Heart right ventricle (tissue), 16 donors: ENCODE data around the gene TYK2. TPM values are rescaled to one million over a fixed set of nuclear protein-coding genes. Genes with fewer than 3 reads are reported as not detected.

Experiments
- ATAC-seq, 8 donors: fragments of 200-7000 bp; cut with Tn5 transposase; one replicate each; pipeline ENCODE4 v1.9.1; 2020; ENCODE audit warnings: mild to moderate bottlenecking in 8 of 8, moderate library complexity in 8 of 8, moderate number of reproducible peaks in 1 of 8
- DNase-seq, 2 donors: peaks; one replicate each; pipeline ENCODE4 v3.0.0-alpha.2; 2020
- H3K27ac ChIP-seq, 10 donors: fragments of 200-600 bp; sonication (generic) in 2 of 10; one replicate each; pipeline versions ENCODE4 v1.5.0 to v1.8.0; 2020 to 2022; ENCODE audit warnings: mild to moderate bottlenecking in 3 of 10
- H3K27me3 ChIP-seq, 7 donors: fragments of 200-600 bp; one replicate each; pipeline ENCODE4 v1.8.0; 2021 to 2022; ENCODE audit warnings: mild to moderate bottlenecking in 2 of 7
- H3K36me3 ChIP-seq, 9 donors: fragments of 200-600 bp; sonication (generic) in 1 of 9; one replicate each; pipeline versions ENCODE4 v1.5.0 to v1.8.0; 2020 to 2022; ENCODE audit warnings: mild to moderate bottlenecking in 2 of 9
- H3K4me1 ChIP-seq, 9 donors: fragments of 200-600 bp; sonication (generic) in 1 of 9; one replicate each; pipeline versions ENCODE4 v1.5.0 to v1.8.0; 2020 to 2022; ENCODE audit warnings: mild to moderate bottlenecking in 4 of 9
- H3K4me3 ChIP-seq, 10 donors: fragments of 200-600 bp; sonication (generic) in 2 of 10; one replicate each; pipeline versions ENCODE4 v1.5.0 to v1.8.0; 2020 to 2022; ENCODE audit warnings: mild to moderate bottlenecking in 7 of 10, moderate library complexity in 2 of 10
- H3K9me3 ChIP-seq, 11 donors: fragments of 200-600 bp in 10 of 11; sonication (generic) in 2 of 11; one replicate each; pipeline versions ENCODE4 v1.5.0 to v1.8.0; 2013 to 2022; ENCODE audit warnings: mild to moderate bottlenecking in 2 of 11, control low read depth in 1 of 11, moderate library complexity in 1 of 11
- WGBS, 2 donors: extraction: QIAGEN DNeasy Blood & Tissue Kit; methylation state at CpG; one replicate each; pipeline ENCODE4 v1.1.7; 2013; ENCODE audit warnings: inconsistent platforms in 1 of 2; 5-methylcytosine and 5-hydroxymethylcytosine counted together
- intact Hi-C, 10 donors: fragments of 100-400 bp; cut with DNase I; formaldehyde crosslinking; loops; one replicate each; pipeline versions ENCODE4 v1.11.1 to v1.14.2; 2022
- polyA plus RNA-seq, 2 donors: library from polyadenylated mRNA; stranded (reverse); fragments of 200-250 nt; gene quantifications; one replicate each; pipeline ENCODE4 v1.2.3, GENCODE V29; 2013
- total RNA-seq, 10 donors: library from RNA; stranded (reverse); fragmentation: NEBNext Ultra II Directional in 3 of 10; extraction: Animal tissue kit (Norgen Biotek cat#: 25700) in 3 of 10; gene quantifications; one replicate each; pipeline versions ENCODE4 v1.2.1 to v1.2.4, GENCODE V29; 2021 to 2023
- TF ChIP-seq, protein P1 (sequence below), 9 donors: fragments of 200-600 bp; sonication (generic) in 2 of 9; IDR thresholded peaks; one replicate each; pipeline versions ENCODE4 v1.5.0 to v1.8.0; 2021 to 2022; ENCODE audit warnings: antibody characterized with exemption in 9 of 9, mild to moderate bottlenecking in 5 of 9, moderate library complexity in 1 of 9
- donor health status: Arrhythmogenic right ventricular cardiomyopathy.
- donor health status: ischemic (EF 13 %, LVEDD 7.1; RV severe dilation, severe dysfunction).
- donor health status: healthy with polysubstance abuse.
- donor health status: DM: no; HTN: yes; CAD: no.
- donor health status: DM: no; HTN: no; CAD: no.
- donor health status: ischemic (EF 25% LVEDD 6.9; RV normal size, moderate dysfunction).
- donor health status: ischemic (EF 25% LVEDD 5.7; RV mildly dilated, moderate dysfunction).
- donor health status: healthy.
- donor health status: DM: yes; HTN: yes; CAD: no.
- donor health status: Ischemic cardiomyopathy.
- donor health status: ischemic (EF 35%, LVEDD 5.7; RV mildly dilated, moderate dysfunction).
- donor health status: nonischemic (EF 11% LVEDD 7.7; RV severe dilation, severe dysfunction).
- donor health status: DM: yes; HTN: yes; CAD: no.
- donor health status: PGD.
- donor health status: ischemic (EF 29% LVEDD 5.4; RV normal size, mild dysfunction).
- donor health status: nonischemic (EF 23%, LVEDD 6.1; RV moderate dilation, normal function).

The TYK2 gene
- total and polyA plus RNA-seq, 12 donors = 37.0 to 182 (median 57.8) TPM

DNA sequence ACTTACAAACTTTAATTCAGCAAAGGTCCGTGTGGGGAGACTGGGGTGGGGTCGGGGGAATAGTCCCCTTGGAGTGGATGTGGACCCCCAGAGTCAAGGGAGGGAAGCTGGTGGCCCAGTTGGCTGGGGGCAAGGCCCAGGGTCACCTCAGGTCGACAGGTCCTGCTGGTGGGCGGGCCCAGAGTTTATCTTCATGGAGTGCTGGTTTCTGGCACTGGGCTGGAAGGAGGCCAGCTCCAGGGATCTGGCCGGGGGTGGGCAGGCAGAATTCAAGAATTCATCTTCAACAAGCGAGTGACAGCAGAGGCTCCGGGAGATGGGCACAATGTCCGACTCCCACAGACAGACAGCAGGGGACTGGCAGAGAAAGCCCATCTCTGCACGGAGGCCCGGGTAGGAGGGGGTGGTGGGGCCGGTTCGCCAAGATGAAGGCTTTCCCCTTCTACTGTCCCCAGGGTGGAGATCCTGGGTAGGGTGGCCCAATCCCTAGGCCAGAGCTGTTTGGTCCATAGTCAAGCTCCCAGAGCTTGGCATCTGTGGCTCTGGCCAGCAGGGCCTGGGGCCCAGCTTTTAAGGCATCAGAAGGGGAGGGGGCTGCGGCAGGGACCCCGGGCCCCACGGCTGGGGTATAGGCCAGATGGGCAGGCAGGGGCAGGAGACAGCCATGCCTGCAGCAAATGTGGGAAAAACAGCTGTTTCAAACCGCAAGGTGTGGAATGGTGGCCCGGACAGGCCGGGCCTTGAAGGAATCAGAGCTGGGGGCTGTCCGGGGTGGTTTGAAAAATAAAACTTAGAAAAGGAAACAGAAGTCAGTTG lies 63.9 kb downstream of the TYK2 start:
- H3K4me3 ChIP-seq = peak overlapping the region in 7 of 10 donors; percentile 80 to 98 (median 91)
- intact Hi-C loops = loop anchor here in 2 of 10 donors (1.0 to 5.0 kb wide), 2 partner anchors 16 to 44 kb away; partner anchors contain the start of gene ICAM1 (in 1 of the 2)

DNA sequence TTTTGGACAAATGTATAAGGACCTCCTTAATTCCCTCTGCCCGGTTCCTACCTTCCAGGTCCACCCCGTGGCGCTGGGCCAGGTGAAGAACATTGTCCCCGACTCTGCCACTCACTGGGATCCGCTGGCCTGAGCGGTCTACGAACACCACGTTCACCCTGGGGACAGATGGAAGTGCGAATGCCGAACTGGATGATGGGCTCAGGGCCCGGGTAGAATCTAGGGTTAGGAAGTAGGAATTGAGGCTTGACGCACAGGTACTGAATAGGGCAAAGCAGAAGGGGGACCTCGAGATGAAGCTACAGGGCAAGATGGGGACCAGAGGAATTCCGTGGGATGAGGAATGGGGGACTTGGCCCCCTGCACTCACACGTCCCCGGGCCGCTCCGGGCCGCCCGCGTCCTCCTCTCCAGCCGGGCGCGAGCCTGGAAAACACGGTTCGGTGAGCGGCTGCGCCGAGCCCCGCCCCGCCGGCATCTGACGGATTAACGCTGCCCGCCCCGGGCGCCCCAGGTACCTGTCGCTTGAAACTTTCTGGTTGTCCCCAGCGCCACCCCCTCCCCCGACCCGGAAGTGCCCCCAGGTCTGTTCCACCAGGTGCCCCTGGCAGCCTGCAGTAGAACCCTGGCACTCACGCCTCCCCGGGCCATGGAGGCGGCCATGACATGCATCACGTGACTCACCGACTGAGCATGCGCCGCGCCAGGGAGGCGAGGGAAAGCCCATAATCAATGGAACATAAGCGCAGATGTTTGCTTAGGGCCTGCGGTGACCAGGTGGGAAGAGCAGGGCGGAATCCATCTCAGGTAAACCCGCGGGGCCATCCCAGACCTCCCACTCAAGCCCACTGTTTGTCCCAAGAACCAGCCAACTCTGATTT lies 64.8 kb downstream of the TYK2 start, which contains the start of gene FDX2:
Gene FDX2 (minus strand): TSS at position 681 of the 880 bp plus-strand sequence. CDS start 19 bp downstream, at position 662.
- Histone ChIP-seq H3K36me3 (peaks cover 0 to 62% (median 26%) of the 10 kb centered on the region in 9 donors), H3K27me3 (no peaks in the 10 kb centered on the region), H3K27ac (peak within 1 kb of the TSS in 9 of 10 donors; percentile 30 to 81 (median 66)), H3K4me3 (peak within 1 kb of the TSS; percentile 61 to 98 (median 90)), H3K4me1 (peaks cover 4 to 22% (median 17%) of the 10 kb centered on the region in 9 donors), H3K9me3 (no peaks in the 10 kb centered on the region)
- TF ChIP-seq, protein P1, sequence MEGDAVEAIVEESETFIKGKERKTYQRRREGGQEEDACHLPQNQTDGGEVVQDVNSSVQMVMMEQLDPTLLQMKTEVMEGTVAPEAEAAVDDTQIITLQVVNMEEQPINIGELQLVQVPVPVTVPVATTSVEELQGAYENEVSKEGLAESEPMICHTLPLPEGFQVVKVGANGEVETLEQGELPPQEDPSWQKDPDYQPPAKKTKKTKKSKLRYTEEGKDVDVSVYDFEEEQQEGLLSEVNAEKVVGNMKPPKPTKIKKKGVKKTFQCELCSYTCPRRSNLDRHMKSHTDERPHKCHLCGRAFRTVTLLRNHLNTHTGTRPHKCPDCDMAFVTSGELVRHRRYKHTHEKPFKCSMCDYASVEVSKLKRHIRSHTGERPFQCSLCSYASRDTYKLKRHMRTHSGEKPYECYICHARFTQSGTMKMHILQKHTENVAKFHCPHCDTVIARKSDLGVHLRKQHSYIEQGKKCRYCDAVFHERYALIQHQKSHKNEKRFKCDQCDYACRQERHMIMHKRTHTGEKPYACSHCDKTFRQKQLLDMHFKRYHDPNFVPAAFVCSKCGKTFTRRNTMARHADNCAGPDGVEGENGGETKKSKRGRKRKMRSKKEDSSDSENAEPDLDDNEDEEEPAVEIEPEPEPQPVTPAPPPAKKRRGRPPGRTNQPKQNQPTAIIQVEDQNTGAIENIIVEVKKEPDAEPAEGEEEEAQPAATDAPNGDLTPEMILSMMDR (IDR thresholded peaks at IDR 0.05) = no peak
- intact Hi-C loops = loop anchor here in 3 of 10 donors (1.0 to 5.0 kb wide), 3 partner anchors 17 to 43 kb away; partner anchors contain the start of genes ICAM1 (in 1 of the 3) and ICAM4 (in 1 of the 3)
- ATAC-seq (peak; percentile 88 to 97 (median 94)), DNase-seq (peak; percentile 88 to 92)
- WGBS, 2 donors = 1% methylated on average over 54 to 55 of the region's 55 CpGs

More for the DNA sequence above, 63.9 kb downstream of the TYK2 start:
- DNase-seq (no peak), ATAC-seq (peak in 6 of 8 donors; percentile 13 to 54 (median 29))
- Histone ChIP-seq H3K27ac (peak overlapping the region in 6 of 10 donors; percentile 63 to 81 (median 72)), H3K36me3 (peaks cover 0 to 67% (median 34%) of the 10 kb centered on the region in 9 donors), H3K27me3 (no peaks in the 10 kb centered on the region), H3K4me1 (peaks cover 4 to 22% (median 17%) of the 10 kb centered on the region in 9 donors), H3K9me3 (no peaks in the 10 kb centered on the region)
- TF ChIP-seq, protein P1 (IDR thresholded peaks at IDR 0.05) = no peak
- WGBS, 2 donors = 58 to 62% methylated on average over 19 of the region's 19 CpGs

DNA sequence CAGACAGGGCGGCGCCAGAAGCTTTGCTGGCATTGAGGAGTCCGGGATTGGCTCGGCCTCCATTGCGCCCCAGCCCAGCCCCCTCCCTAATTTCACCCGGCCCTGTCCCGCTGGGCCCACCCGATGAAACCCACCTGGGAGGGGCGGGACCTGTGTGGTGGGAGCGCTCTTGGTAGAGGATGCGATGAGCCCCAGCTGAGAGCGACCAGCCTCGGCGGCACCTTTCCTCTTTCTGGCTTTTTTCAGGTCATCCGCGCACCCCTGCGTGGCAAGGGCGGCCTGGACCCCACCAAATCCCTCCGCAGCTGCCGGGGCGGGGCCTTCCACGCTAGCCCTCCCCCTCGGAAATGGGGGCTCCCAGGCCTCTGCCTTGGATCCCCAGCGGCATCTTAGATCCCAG lies 70.9 kb downstream of the TYK2 start, which contains the start of gene ZGLP1:
Gene ZGLP1 (minus strand): TSS at position 393 of the 400 bp plus-strand sequence.
- Histone ChIP-seq H3K4me1 (peaks cover 0 to 15% (median under 1%) of the 10 kb centered on the region in 9 donors), H3K27ac (no peak within 1 kb of the TSS), H3K4me3 (no peak within 1 kb of the TSS), H3K27me3 (no peaks in the 10 kb centered on the region), H3K36me3 (peaks cover 0 to 34% (median 0%) of the 10 kb centered on the region in 9 donors), H3K9me3 (no peaks in the 10 kb centered on the region)
- DNase-seq (no peak), ATAC-seq (no peak)
- intact Hi-C loops = no loop called here
- TF ChIP-seq, protein P1 (IDR thresholded peaks at IDR 0.05) = no peak
- WGBS, 2 donors = 95 to 98% methylated on average over 24 of the region's 24 CpGs
